CMK (cell line): Measurements from ENCODE around the gene TLL1.

Experiments
- DNase-seq: peaks from one replicate; pipeline ENCODE4 v3.0.0-alpha.2; 2010; ENCODE audit warnings: low read depth

TLL1 gene

GRCh38 chr4:165894159-165894558, 21.1 kb downstream of the TLL1 start:
- DNase-seq: no peak

DNA sequence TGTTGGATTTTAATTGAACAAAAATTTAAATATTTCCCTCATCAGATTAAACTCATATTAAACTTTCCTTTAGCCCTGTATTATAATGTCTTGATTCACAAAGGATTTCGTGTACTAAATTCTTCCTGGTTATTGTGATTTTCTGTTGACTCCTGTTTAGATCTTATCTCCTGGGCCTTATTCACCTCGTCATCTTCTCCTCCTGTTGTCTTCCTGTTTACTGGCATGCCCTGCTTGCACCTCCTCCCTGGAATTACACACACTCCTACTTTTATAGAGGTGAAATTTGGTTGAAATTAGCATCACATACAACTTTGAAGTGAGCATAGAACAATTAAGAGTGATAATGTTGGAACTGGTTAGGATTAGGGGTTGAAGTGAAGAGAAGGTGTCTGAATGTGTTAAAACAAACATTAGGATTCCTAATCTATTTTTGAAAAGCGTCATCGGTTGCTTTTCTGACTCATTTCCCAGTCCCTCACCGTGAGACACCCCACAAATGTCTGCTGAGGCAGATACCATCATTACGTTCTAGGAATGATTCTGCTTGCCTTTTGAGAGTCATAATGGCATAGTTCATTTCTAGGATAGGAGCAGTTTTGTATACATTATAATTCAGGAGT, 32.5 kb downstream of the TLL1 start:
- no peak for DNase-seq

DNA sequence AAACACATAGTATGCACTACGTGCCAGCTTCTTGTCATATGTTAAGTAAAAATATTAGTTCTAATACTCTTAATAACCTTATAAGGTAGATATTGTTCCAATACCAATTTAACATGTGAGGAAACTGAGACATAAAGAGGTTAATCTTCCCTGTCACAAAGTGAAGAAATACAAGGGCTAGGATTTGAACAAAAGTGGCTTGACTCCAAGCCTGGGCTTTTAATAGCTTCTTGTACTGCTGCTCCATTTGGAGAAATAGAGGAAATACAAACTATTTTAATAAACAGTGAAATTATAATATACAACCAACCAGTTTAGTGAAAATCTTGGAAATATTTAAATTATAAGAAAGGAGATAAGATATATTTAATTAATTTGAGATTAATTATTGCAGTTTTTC, 33.2 kb downstream of the TLL1 start:
- no peak for DNase-seq

DNA sequence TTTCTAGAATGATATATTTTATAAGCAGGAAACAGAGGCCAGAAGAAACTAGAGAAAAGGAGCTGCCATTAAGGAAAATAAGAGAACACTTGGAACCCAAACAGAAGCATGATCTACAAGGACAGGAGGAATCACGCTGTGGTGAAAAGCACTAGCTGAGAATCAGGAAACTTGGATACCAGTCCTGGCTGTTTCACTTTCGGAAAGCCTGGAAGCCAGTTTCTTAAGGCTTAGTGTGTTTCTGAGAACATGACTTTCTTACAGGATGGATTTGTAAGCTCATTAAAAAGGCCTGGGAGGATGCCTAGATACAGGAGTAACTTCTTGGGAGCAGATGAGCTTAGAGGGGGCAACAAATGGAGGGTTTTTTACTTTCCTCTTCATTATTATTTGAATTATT, 36.9 kb downstream of the TLL1 start:
- DNase-seq: no peak

- no peak for DNase-seq
Measured at GRCh38 chr4:165915215-165915614, 42.2 kb downstream of the TLL1 start.

- DNase-seq: no peak
Measured at GRCh38 chr4:165921546-165921945, 48.5 kb downstream of the TLL1 start.

DNA sequence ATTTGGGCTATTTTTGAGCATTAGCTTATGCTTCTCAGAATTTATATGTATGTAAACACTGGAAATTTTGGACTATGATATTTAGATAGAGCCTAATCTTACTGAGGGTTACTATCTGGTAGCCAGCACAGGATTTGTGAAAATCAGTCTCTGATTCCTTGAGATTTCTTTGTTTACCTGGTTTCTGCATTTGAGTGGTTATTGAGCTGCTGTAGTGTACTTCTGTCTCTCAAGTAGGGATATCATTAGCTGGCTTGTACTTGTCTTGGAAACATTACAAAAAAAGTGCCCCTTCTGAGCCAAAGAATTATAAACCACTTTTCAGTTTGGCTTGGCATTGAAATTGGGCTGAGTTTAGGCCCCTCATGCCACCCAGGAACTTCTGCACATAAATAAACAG, 49.7 kb downstream of the TLL1 start:
- no peak for DNase-seq

- no peak for DNase-seq
Measured at GRCh38 chr4:165926307-165926706, 53.3 kb downstream of the TLL1 start.

DNA sequence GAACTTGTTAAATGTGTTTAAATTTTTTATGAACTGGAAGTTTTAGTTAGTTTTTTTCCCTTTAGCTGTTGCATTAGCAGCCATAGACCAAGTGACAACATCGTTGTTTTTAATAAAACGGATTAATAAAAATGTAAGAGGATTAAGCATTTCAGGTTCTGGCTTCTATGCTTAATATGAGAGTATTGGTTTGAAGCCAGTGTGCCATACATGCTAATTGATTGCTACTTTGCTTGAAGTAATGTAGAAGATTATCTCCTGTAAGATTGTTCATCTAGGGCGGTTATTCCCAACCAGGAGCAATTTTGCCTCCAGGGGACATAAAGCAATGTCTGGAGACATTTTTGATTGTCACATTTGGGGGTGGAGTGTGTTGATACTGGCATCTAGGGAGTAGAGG, 54.3 kb downstream of the TLL1 start:
- DNase-seq: no peak

GRCh38 chr4:165927815-165928214, 54.8 kb downstream of the TLL1 start:
- no peak for DNase-seq

- no peak for DNase-seq
Measured at GRCh38 chr4:165928601-165929000, 55.6 kb downstream of the TLL1 start.

GRCh38 chr4:165929662-165930061, 56.6 kb downstream of the TLL1 start:
- no peak for DNase-seq

GRCh38 chr4:165931741-165932140, 58.7 kb downstream of the TLL1 start:
- DNase-seq: no peak

- DNase-seq: no peak
Measured at GRCh38 chr4:165944900-165945299, 71.9 kb downstream of the TLL1 start.

DNA sequence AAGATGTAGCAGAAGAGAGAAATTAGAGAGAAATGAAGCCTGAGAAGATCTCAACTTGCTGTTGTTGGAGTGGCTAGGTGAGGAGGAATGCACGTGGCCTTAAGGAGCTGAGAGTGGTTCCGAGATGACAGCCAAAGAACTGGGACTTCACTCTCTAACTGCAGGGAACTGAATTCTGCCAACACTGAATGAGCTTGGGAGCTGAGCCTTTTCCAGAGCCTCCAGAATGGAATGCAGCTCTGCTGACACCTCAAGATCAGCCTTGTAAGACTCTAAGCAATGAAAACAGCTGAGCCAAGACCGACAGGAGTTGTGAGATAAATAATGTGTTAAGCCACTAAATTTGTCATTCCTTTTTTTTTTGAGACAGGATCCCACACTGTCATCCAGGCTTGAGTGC, 73.0 kb downstream of the TLL1 start:
- no peak for DNase-seq

- DNase-seq: no peak
Measured at GRCh38 chr4:165947019-165947418, 74.0 kb downstream of the TLL1 start.

DNA sequence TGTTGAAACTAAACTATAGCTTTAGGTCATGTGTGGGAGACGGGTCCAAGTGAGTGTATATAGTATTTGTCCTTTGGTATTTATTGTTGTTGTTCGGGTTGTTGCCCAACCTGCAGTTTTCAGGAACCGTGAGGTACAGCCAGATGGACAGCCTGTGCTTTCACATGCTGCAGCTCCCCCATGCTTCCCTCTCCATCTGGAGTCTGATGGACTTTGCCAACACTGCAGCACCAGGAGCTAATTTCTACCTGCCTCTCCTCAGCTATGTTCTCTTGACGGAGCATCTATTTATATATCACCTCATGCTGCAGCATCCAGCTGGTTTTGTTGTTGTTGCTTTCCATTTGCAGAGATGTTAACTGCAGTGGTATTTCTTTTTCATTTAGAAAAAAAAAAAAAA, 80.1 kb downstream of the TLL1 start:
- DNase-seq: no peak

DNA sequence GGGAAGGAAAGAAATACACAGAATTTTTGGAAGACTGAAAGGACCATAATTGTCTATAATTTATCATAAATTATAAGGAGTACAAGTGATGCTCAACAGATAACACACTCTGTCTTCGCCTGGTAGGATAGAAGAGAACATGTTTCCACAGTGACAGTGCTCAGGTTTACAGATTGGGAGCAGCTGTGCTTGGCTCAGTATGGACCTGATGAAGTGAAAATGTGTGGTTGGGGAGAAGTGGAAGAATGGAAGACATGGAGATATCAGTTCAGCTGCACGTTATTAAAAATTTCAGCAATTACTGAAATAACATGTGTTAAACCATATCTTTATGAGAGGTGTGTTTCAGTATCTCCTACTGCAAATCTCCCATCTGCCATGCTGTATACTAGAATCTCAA, 90.6 kb downstream of the TLL1 start:
- no peak for DNase-seq

GRCh38 chr4:165964591-165964990, 91.6 kb downstream of the TLL1 start:
- DNase-seq: no peak

DNA sequence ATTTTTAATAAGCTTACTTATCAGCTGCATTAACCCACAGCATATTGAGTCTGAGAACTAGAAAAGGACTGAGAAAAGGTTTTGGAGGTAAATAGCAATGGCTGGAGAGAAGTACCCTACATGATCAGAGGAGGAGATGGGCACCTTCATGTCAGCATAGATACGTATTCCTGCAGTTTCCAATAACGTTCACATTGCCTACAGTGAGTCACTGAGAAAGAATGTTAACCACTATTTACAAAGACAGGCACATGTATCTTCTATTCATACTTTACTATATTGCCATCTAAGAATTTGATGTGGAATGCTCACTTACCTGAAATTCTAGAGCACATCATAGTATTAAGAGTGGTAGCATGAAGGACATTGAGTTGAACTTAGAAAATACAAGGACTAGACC, 92.5 kb downstream of the TLL1 start:
- DNase-seq: no peak

DNA sequence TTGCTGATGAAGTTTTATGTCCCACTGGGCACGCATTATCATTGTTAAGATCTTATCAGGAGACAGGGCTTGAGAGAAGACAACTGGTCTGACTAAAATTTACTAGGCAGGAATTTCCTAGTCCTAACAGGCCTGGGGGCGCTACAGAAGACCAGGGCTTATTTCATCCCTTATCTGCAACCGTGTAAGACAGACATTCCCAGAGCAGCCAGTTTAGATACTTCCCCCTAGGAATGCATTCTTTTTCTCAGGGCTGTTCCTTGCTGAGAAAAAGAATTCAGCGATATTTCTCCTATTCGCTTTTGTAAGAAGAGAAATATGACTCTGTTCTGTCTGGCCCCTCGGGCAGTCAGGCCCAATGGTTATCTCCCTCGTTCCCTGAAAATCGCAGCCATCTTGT, 93.8 kb downstream of the TLL1 start:
- no peak for DNase-seq

GRCh38 chr4:165967486-165967885, 94.4 kb downstream of the TLL1 start:
- DNase-seq: no peak

- no peak for DNase-seq
Measured at GRCh38 chr4:165970703-165971420, 97.8 kb downstream of the TLL1 start.

GRCh38 chr4:165971446-165971845, 98.4 kb downstream of the TLL1 start:
- no peak for DNase-seq
